ENCODE data around the gene NPHP4. TPM values are rescaled to one million over a fixed set of nuclear protein-coding genes. Genes with fewer than 3 reads are reported as not detected.

The NPHP4 gene
- total RNA-seq, 1 donor from 2014 or later, result 8.2 TPM

GRCh38 chr1:6012529-6013318 lies 20.5 kb upstream of the NPHP4 start:
- Histone ChIP-seq H3K36me3 (no peaks in the 10 kb centered on the region), H3K4me3 (no peak overlapping the region), H3K27ac (no peak overlapping the region), H3K27me3 (no peaks in the 10 kb centered on the region), H3K4me1 (no peaks in the 10 kb centered on the region), H3K9me3 (no peaks in the 10 kb centered on the region)
- no peak for DNase-seq (ENCODE audit: low spot score in 2 of 2)
- no peak for TF ChIP-seq CTCF (IDR thresholded peaks at IDR 0.05)
- intact Hi-C loops (cut with DNase I), result no loop called here

GRCh38 chr1:6011946-6012258 lies 19.7 kb upstream of the NPHP4 start:
- Histone ChIP-seq H3K9me3 (no peaks in the 10 kb centered on the region), H3K27ac (no peak overlapping the region), H3K27me3 (no peaks in the 10 kb centered on the region), H3K36me3 (no peaks in the 10 kb centered on the region), H3K4me3 (no peak overlapping the region), H3K4me1 (no peaks in the 10 kb centered on the region)
- no peak for TF ChIP-seq CTCF (IDR thresholded peaks at IDR 0.05)
- intact Hi-C loops (cut with DNase I), result no loop called here
- no peak for DNase-seq (ENCODE audit: low spot score in 2 of 2)

- no peaks in the 10 kb centered on the region for H3K36me3 ChIP-seq
- H3K27ac ChIP-seq, result no peak overlapping the region
- H3K4me1 ChIP-seq, result no peaks in the 10 kb centered on the region
- intact Hi-C loops (cut with DNase I), result no loop called here
- no peak for TF ChIP-seq CTCF (IDR thresholded peaks at IDR 0.05)
- H3K4me3 ChIP-seq, result no peak overlapping the region
- H3K9me3 ChIP-seq, result no peaks in the 10 kb centered on the region
- H3K27me3 ChIP-seq, result no peaks in the 10 kb centered on the region
- DNase-seq (ENCODE audit: low spot score in 2 of 2), result no peak
These were observed 19.1 kb upstream of the NPHP4 start for GRCh38 chr1:6011161-6011945.

GRCh38 chr1:6010554-6010953 lies 18.3 kb upstream of the NPHP4 start:
- no peak for DNase-seq (ENCODE audit: low spot score in 2 of 2)
- no peak for TF ChIP-seq CTCF (IDR thresholded peaks at IDR 0.05)
- no peaks in the 10 kb centered on the region for H3K36me3 ChIP-seq
- intact Hi-C loops (cut with DNase I), result no loop called here
- no peaks in the 10 kb centered on the region for H3K9me3 ChIP-seq
- H3K27me3 ChIP-seq, result no peaks in the 10 kb centered on the region
- no peak overlapping the region for H3K4me3 ChIP-seq
- H3K4me1 ChIP-seq, result no peaks in the 10 kb centered on the region
- no peak overlapping the region for H3K27ac ChIP-seq

GRCh38 chr1:6009120-6010040 lies 17.2 kb upstream of the NPHP4 start:
- no peak for DNase-seq (ENCODE audit: low spot score in 2 of 2)
- TF ChIP-seq CTCF (IDR thresholded peaks at IDR 0.05), result no peak
- H3K4me1 ChIP-seq, result no peaks in the 10 kb centered on the region
- H3K9me3 ChIP-seq, result no peaks in the 10 kb centered on the region
- intact Hi-C loops (cut with DNase I), result no loop called here
- no peak overlapping the region for H3K27ac ChIP-seq
- H3K4me3 ChIP-seq, result no peak overlapping the region
- H3K36me3 ChIP-seq, result no peaks in the 10 kb centered on the region
- no peaks in the 10 kb centered on the region for H3K27me3 ChIP-seq
